Endodermal cell (in vitro differentiated cells): ENCODE data around the gene TBX18. TPM values are rescaled to one million over a fixed set of nuclear protein-coding genes. Genes with fewer than 3 reads are reported as not detected.

Source experiments
- DNase-seq: peaks from one replicate; pipeline ENCODE4 v3.0.0-alpha.2; 2017
- H3K27ac ChIP-seq: 2 replicates; pipeline ENCODE4 v1.5.1; 2013; ENCODE audit warnings: mild to moderate bottlenecking, low read depth, low read length, moderate library complexity
- H3K27me3 ChIP-seq: 2 replicates; pipeline ENCODE4 v1.6.1; 2013; ENCODE audit warnings: mild to moderate bottlenecking, low read length, moderate library complexity; ENCODE audit not compliant: insufficient read depth, control insufficient read depth, poor library complexity, severe bottlenecking
- H3K36me3 ChIP-seq: 2 replicates; pipeline ENCODE4 v1.7.0; 2013; ENCODE audit warnings: mild to moderate bottlenecking, low read length, moderate library complexity; ENCODE audit not compliant: control insufficient read depth, insufficient read depth
- H3K4me1 ChIP-seq: one replicate; pipeline ENCODE4 v1.7.0; 2013; ENCODE audit warnings: low read length; ENCODE audit not compliant: control insufficient read depth, insufficient read depth
- H3K4me3 ChIP-seq: 2 replicates; pipeline ENCODE4 v1.5.1; 2013; ENCODE audit warnings: mild to moderate bottlenecking, low read length, moderate library complexity
- H3K9ac ChIP-seq: 2 replicates; pipeline ENCODE4 v1.6.1; 2013; ENCODE audit warnings: mild to moderate bottlenecking, low read length, moderate library complexity; ENCODE audit not compliant: poor library complexity, severe bottlenecking; ENCODE audit errors: extremely low read depth
- H3K9me3 ChIP-seq: 2 replicates; pipeline ENCODE4 v1.6.1; 2013; ENCODE audit warnings: mild to moderate bottlenecking, low read length, moderate library complexity; ENCODE audit not compliant: control insufficient read depth
- H3K27ac Mint-ChIP-seq: 2 replicates; pipeline ENCODE4 v1.8.0; 2020; ENCODE audit warnings: mixed read lengths
- H3K27me3 Mint-ChIP-seq: 2 replicates; pipeline ENCODE4 v1.8.0; 2021; ENCODE audit warnings: mild to moderate bottlenecking, mixed read lengths; ENCODE audit not compliant: insufficient read depth
- H3K36me3 Mint-ChIP-seq: 2 replicates; pipeline ENCODE4 v1.8.0; 2020; ENCODE audit warnings: low read depth, mixed read lengths
- H3K4me1 Mint-ChIP-seq: 2 replicates; pipeline ENCODE4 v1.8.0; 2020; ENCODE audit warnings: mixed read lengths
- H3K4me3 Mint-ChIP-seq: 2 replicates; pipeline ENCODE4 v1.8.0; 2020; ENCODE audit warnings: mild to moderate bottlenecking, moderate library complexity, mixed read lengths
- H3K9me3 Mint-ChIP-seq: 2 replicates; pipeline ENCODE4 v1.8.0; 2020; ENCODE audit warnings: mild to moderate bottlenecking, mixed read lengths
- CTCF ChIP-seq: fragments of 200-600 bp; sonication (generic); conservative IDR thresholded peaks from 2 replicates; pipeline ENCODE4 v1.5.0; 2021; ENCODE audit warnings: antibody characterized with exemption, mild to moderate bottlenecking
- WGBS, 2 experiments: methylation state at CpG; one replicate each; pipeline versions ENCODE4 v1.1.5 to v1.1.7; 2013; ENCODE audit warnings: missing lambda C conversion rate in 2 of 2, mixed read lengths in 1 of 2; ENCODE audit not compliant: insufficient coverage in 1 of 2, insufficient read length in 1 of 2; 5-methylcytosine and 5-hydroxymethylcytosine counted together
- total RNA-seq, 2 donors: library from RNA; stranded (reverse); fragmentation: NEBNext Ultra II Directional in 1 of 2; extraction: Animal tissue kit (Norgen Biotek cat#: 25700) in 1 of 2; gene quantifications; 2 replicates in 1 of 2; 3 replicates in 1 of 2; pipeline ENCODE4 v1.2.1, GENCODE V29; 2021

TBX18 gene
- total RNA-seq, 2 donors from 2014 or later, result 1.3 to 2.3 TPM

- no peaks in the 10 kb centered on the region for H3K36me3 ChIP-seq
- DNase-seq, result peak; percentile 59
- TF ChIP-seq CTCF, result peak; percentile 65
- no peak overlapping the region for H3K27ac Mint-ChIP-seq
- H3K27me3 Mint-ChIP-seq, result peaks cover 68% of the 10 kb centered on the region
- WGBS, 2 experiments, result 60 to 78% methylated on average over 1 of the region's 1 CpG
- no peaks in the 10 kb centered on the region for H3K36me3 Mint-ChIP-seq
- H3K9ac ChIP-seq, result no peak overlapping the region
- H3K27me3 ChIP-seq, result peaks cover 78% of the 10 kb centered on the region
- H3K4me3 Mint-ChIP-seq, result no peak overlapping the region
- H3K4me1 ChIP-seq, result no peaks in the 10 kb centered on the region
- no peaks in the 10 kb centered on the region for H3K9me3 ChIP-seq
- H3K4me1 Mint-ChIP-seq, result peaks cover 4% of the 10 kb centered on the region
- no peak overlapping the region for H3K4me3 ChIP-seq
- no peaks in the 10 kb centered on the region for H3K9me3 Mint-ChIP-seq
- no peak overlapping the region for H3K27ac ChIP-seq
These were observed 15.0 kb upstream of the TBX18 start for GRCh38 chr6:84779380-84779779.

GRCh38 chr6:84777888-84778287, 13.5 kb upstream of the TBX18 start:
- 60 to 86% methylated on average over 1 of the region's 1 CpG for WGBS, 2 experiments
- H3K4me1 Mint-ChIP-seq, result peaks cover 4% of the 10 kb centered on the region

DNA sequence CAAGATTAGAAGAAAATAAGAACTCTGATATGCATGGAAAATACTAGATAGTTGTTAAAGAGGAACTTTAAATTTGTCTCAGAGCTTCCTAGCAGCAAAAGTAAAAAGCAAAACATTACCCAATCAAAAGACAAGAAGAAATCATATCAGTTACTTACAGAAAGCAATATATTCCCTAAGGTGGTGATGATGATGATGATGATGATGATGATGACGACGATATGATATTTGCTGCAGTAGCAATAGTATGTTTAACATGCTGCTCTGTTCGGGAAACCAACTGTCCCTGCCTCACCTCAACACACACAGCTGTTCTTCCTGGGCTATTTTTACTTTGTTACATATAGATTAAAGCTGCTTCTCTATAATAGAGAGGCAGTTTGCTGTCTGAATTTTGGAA, 12.0 kb upstream of the TBX18 start:
- no peak overlapping the region for H3K4me3 ChIP-seq
- H3K9me3 Mint-ChIP-seq, result no peaks in the 10 kb centered on the region
- peaks cover 9% of the 10 kb centered on the region for H3K4me1 Mint-ChIP-seq
- H3K27me3 ChIP-seq, result peaks cover 99% of the 10 kb centered on the region
- WGBS, 2 experiments, result 89% methylated on average over 3 of the region's 3 CpGs; no CpG with 5 or more reads in 1 of the 2 experiments
- no peak for DNase-seq
- H3K4me3 Mint-ChIP-seq, result no peak overlapping the region
- no peak for TF ChIP-seq CTCF
- no peak overlapping the region for H3K9ac ChIP-seq
- H3K4me1 ChIP-seq, result no peaks in the 10 kb centered on the region
- no peak overlapping the region for H3K27ac Mint-ChIP-seq
- H3K36me3 Mint-ChIP-seq, result no peaks in the 10 kb centered on the region
- H3K27ac ChIP-seq, result no peak overlapping the region
- H3K36me3 ChIP-seq, result no peaks in the 10 kb centered on the region
- no peaks in the 10 kb centered on the region for H3K9me3 ChIP-seq
- peaks cover 89% of the 10 kb centered on the region for H3K27me3 Mint-ChIP-seq

More at GRCh38 chr6:84777888-84778287, 13.5 kb upstream of the TBX18 start:
- Histone ChIP-seq H3K36me3 (no peaks in the 10 kb centered on the region), H3K9ac (no peak overlapping the region), H3K9me3 (no peaks in the 10 kb centered on the region), H3K4me3 (no peak overlapping the region), H3K27me3 (peaks cover 86% of the 10 kb centered on the region), H3K27ac (no peak overlapping the region), H3K4me1 (no peaks in the 10 kb centered on the region)
- no peak overlapping the region for H3K4me3 Mint-ChIP-seq
- no peaks in the 10 kb centered on the region for H3K36me3 Mint-ChIP-seq
- TF ChIP-seq CTCF, result no peak
- no peak overlapping the region for H3K27ac Mint-ChIP-seq
- peaks cover 77% of the 10 kb centered on the region for H3K27me3 Mint-ChIP-seq
- H3K9me3 Mint-ChIP-seq, result no peaks in the 10 kb centered on the region
- no peak for DNase-seq
